NK-92 treated with Interleukin-12 subunit alpha and Interleukin-12 subunit beta, amount 100 ng/mL, for 24 hours (cell line): ENCODE results near the gene RCN1.
"Not testable (repeated sequence)": the region's sequence is repeated elsewhere in the genome, so short reads cannot be mapped to it uniquely, and the experiment has no call there.

ENCODE experiments used
- DNase-seq: peaks from one replicate; lab custom pipeline; 2025; lab: John Stamatoyannopoulos, UW

RCN1 gene

DNA sequence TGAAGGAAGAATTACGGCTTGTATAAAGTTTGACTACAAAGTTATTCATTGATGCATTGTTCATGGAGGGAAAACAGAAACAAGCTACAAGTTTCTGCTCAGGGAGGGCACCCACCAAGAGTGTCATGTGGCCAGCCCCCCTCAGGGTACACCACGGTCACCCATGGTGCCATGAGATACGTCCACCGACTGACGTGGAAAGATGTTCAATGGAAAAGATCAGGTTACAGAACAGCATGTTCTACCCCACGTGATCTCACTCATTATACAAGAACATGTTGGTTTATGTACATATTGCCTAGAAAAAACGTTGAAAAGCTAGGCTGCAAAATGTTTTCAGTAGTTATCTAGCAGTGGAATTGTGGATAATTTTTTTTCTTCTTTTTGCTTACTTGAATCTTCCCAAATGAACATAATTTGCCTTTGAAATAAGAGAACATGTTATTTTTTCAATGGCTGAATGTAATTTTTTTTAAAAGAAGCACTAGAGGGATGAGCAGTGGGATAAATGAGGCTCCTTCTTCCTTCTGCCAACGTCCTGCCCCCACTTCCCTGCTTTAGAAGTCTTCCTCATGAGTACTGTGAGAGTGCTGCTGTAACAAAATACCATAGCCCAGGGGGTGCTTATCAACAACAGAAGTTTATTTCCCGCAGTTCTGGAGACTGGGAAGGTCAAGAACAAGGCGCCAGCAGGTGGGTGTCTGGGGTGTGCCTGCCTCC is 22.5 kb downstream of the RCN1 start:
- no peak for DNase-seq

DNA sequence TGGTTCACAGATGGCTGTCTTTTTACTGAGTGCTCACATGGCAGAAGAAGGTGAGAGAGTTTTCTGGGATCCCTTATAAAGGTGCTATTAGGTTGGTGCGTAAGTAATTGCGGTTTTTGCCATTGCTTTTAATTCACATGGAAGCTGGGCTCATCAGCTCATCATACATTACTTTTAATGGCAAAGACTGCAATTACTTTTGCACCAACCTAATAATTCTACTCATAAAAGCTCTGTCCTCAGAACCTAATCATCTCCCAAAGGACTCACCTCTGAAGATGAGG is 23.0 kb downstream of the RCN1 start:
- no peak for DNase-seq

- no peak for DNase-seq
Measured at GRCh38 chr11:32115446-32115845, 24.6 kb downstream of the RCN1 start.

DNA sequence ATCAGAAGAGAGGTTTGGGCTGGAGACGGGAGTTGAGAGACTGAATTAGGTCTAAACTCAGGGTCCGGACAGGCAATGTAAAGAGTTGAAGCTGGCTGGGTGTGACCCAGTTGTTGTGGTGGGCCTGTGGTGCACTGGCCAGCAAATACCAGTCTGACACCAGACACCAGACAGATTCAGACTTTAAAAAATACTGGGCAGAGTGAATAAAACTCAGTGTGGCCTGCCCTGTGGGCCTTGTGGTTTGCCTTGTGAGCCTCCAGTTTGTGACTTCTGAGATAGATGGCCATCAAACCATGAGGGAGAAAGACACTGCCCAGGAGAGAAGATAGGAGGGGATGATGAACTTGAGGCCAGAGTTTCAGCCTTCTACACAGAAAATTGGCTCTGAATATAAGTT is 25.8 kb downstream of the RCN1 start:
- DNase-seq: no peak

DNA sequence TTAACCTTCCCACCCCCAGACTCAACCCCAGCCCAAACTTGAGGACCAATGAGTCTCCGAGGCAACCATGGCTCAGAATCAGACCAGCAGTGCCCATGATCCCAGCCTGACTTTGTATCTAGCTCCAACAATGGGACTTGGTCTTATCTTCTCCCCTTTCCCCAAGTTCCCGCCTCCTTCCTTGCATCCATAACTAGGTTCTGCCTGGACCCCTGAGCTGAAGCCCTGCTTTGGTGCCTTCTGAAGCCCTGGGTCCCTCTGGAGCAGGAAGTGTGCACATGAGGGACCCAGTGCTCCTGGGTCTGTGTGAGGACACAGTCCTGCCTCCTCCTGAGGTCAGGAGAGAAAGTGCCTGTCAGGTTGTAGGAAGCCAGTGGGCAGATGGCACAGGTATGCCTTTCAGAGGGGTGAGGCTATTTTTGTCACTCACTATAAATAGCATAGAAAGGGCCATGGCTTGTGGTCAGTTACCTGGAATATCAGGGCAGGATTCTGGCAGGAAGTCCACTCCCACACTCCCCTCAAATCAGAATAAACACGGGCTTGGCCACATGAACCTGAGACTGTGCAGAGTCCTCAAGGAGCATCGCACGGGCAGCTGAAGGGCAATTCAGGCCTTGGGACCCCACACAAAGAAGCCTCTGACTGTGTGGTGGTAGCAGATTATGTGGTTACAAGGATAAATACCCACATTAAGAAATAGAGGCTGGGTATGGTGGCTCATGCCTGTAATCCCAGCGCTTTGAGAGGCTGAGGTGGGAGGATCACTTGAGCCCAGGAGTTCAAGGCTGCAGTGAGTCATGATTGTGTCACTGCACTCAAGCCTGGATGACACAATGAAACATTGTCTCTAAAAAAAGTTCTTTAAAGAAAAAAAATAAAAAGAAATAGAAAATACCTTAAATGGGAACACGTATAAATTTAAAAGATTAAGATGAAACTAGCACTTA is 27.4 kb downstream of the RCN1 start:
- no peak for DNase-seq

GRCh38 chr11:32119139-32119538 is 28.3 kb downstream of the RCN1 start:
- DNase-seq: not testable (repeated sequence)

- DNase-seq: peak; percentile 10
Measured at GRCh38 chr11:32121012-32121411, 30.1 kb downstream of the RCN1 start.

DNA sequence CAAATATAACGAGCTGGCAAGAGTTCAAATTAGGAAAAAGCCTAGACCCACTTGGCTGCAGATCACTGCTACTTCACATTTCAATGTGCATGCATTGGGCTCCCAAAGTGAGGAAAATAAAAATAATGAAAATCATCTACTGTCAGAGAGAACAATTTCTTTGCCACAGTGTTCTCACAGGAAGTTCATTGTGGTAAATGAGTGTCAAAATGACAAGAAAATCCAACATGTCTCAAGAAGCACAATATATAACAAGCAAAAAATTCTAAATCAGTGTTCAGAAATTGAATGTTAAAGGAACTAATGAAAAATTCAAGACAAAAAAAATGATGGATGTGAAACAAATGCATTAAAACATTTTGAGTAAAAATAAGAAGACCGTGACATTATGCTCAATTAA is 31.3 kb downstream of the RCN1 start:
- no peak for DNase-seq

DNA sequence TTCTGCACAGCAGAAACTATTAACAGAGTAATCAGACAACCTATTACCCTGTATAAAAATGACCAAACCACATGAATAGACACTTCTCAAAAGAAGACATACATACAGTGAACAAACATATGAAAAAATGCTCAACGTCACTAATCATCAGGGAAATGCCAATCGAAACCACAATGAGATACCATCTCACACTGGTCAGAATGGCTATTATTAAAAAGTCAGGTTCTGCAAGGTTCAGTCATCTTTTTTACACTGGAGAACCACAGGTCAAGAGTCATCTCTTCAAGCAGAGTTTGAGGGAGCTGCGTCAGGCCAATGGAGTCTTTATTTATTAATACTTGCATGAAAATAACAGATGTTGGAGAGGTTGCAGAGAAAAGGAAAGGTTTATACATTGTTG is 40.4 kb downstream of the RCN1 start:
- DNase-seq: no peak

- no peak for DNase-seq
Measured at GRCh38 chr11:32136657-32137056, 45.8 kb downstream of the RCN1 start.

DNA sequence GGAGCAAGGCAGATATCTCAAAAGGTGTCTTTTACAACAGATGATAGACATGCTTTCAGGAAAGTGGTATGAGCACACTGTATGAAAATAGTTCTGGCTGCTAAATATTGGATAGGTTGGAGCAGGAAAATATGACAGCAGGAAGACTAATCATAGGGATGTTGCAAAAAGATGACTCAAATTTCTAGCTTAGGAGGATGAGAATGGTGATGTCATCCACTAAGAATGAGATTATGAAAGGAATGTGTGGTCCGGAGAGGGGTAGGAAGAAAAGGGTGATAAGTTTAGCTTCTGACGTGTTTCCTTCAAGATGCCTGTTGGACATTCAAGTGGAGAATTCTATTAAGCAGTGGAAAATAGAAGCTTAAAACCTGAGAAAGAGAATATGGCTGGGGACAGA is 46.4 kb downstream of the RCN1 start:
- no peak for DNase-seq

DNA sequence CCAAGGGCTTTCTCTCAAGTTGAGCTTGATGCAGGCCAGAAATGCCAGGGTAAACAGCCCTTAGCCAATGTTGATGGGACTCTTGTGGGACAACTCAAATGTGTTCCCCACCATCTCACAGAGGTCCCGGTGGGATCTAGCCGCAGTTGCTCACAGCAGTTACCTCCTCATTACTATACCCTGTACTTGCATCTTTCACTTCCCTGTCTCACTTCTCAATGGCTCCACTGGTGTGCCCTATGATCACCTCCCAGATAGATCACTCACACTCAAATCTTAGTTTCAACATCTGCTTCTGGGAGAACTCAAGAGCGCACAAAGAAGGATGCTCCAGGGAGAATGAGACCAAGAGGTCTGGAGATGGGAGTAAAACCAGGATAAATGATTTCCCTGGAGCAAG is 47.0 kb downstream of the RCN1 start:
- DNase-seq: no peak

DNA sequence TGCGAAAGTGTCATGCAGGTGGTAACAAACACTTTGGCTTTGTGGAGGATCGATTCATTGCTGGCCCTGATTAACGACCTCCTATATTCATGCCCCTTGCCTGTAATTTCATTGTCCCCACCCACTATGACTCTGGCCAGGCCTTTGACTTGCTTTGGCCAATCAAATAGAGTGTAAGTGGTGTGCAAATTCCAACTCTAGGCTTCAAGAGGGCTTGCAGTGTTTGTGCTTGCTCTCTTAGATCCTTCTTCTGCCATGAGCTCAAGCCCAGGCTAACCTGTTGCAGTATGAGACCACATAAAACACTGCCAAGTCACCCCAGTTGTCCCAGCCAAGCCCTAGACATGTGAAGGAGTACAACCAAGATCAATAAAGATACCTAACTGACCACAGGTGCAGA is 48.0 kb downstream of the RCN1 start:
- no peak for DNase-seq

DNA sequence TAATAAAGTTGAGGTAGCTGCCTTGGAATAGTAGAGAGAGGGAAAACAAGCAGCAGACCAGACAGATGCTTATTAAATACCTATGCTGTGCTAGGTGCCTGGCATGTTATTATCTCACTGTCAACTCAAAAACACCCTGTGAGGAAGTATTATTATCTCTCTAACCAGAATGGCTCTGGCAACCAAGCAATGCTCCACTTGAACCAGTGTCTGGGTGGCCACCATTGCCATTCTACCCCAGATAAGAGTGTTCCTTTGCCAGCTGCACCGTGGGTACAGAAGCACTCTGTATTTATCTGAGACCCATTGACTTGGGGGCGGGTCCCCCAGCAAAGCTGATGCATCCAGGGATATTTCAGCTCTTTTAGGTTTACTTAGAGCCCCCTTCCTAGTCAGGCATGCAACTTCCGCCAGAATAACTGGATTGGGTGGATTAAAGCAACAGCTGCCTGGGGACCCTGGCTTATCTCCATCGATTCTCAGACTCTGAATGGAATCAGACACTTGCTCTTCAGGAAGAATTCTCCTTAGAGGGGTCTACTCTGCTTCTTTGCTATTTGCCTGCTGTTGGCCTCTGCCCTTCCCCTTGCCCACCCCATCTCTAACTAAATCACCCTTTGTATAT is 49.1 kb downstream of the RCN1 start:
- DNase-seq: no peak

DNA sequence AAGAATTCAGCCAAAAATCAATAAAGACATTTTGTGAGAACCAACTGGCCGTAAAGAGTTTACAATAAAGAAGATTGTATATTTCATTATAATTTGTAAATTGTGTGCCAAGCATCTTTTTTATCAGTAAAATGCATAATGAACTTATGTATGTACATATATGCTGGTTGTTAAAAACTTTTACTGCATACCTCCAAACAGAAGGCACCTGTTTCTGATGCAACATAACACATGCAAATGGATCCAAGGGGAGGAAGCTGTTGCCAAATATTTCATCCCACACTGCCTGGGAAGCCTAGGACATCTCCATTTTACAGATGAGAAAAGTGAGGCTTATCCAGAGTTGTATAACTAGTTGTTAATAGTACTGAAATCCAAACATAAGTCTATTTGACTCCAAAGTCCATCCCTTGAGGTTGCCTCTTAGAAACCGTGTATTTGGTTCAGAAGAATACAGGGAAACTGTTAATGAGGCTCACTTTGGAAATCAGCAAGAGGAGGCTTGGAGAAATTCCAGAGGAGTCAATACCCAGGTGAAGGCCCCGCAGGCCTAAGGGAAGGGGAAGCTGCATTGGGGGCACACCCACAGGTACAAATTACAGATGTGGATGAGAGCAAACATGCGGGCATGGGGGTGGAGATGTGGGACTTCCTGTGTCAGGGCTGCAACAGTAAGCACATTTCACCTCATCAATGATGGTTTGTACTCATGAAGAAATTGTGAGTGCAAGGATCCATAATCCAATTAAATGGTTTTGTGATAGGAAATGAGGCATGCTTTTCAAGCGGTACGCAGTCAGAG is 51.1 kb downstream of the RCN1 start:
- no peak for DNase-seq

DNA sequence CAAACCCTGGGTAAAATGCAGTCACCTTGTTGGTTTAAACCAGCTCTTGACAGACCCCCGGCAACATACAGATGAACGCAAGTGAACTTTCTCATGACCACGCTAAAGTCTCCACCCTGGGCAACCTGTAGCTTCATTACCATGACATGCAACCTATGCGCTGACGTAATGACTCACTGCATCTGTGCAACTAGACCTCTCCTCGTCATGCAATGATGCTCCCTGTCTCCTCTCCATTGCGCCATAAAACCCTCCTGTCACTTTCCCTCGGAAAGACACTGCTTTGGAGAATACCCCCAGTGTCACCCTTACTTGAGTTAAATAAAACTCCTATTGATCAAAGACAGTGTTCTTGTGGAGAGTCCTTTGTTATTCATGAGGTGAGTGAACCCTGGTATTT is 52.5 kb downstream of the RCN1 start:
- DNase-seq: no peak

DNA sequence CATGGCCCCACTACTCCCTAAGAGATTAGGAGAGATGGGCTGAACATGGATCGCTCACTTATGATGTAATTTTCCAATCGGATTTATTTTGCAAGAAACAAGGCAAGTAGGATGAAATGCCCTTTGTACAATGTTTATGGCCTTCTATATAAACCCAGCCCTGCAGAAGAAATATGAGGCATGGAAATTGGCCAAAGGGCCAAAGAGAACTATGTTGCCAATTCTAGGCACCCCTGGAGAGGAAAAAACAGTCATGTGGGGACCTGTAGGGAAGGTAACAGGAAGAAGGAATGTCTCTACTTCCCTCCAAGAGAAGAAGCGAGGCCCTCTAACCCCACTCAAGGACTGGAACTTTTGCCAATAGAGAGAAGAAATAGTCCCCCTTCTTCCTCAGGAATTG is 54.4 kb downstream of the RCN1 start:
- no peak for DNase-seq

GRCh38 chr11:32148895-32149294 is 58.0 kb downstream of the RCN1 start:
- DNase-seq: no peak

DNA sequence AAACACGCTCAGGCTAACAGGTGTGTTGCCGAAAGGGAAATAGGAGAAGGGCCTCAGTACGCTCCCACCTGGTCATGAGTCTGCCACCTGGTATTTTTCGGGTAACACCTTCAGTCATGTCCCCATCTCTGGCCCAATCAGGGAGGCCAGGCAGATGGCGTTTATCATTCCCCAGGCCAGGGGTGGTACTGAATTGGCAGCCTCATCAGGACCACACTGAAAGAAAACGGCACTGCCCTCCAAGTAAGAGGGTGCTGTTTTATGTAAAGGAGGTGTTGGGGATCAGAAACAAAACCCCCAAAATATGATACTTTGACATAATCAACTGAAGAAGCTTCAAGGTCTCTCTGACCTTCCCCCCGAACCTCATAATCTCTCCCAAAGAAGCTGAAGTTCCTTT is 58.9 kb downstream of the RCN1 start:
- no peak for DNase-seq

- DNase-seq: no peak
Measured at GRCh38 chr11:32151027-32151426, 60.2 kb downstream of the RCN1 start.

DNA sequence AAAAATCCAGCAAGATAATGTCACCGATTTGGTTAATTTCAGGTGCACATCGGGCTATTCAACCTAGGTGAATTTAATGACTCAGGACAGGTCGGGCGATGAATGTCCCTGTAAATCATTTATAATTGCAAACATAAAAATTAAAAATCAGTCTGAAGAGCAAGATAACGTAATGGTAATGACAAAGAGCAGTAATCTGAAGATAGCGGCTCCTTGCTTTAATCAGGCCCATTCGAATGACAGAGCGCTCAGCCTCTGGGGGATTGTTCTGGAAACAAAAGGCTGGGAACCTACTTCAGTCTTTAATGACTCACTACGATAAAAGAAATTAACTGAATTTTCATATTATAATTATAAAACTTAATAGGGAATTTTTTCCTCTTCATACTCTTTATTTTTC is 61.3 kb downstream of the RCN1 start:
- no peak for DNase-seq

DNA sequence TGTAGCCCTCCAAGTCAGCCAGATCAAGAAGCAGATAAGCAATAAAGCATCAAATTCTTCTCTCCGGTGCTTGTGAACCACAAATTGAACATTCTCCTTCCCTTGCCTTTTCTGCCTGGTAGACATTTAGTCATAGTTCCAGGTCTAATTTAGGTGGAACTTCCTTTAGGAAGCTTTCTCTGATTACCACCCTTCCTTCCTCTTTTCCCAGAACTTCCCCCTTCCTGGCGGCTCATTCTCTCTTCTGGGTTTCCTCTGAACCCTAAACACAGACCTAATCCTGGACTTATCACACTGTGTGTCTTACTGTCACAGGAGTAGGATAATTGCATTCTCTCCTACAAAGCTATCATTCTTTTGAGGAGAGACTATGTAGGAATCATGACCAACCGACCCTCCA is 61.9 kb downstream of the RCN1 start:
- no peak for DNase-seq
